A673 (cell line): Measurements from ENCODE around the gene ZBTB47.

Experiments
- CTCF ChIP-seq: fragments of 300-800, 200-600 bp; sonication (generic); conservative IDR thresholded peaks from 2 replicates; pipeline ENCODE4 v1.5.1; 2017; ENCODE audit warnings: low read depth, mild to moderate bottlenecking, antibody characterized with exemption, low read length, moderate library complexity, mixed read lengths
- EZH2 ChIP-seq: fragments of 200-600 bp; sonication (generic); IDR thresholded peaks from 2 replicates; pipeline ENCODE4 v1.6.1; 2017; ENCODE audit warnings: borderline replicate concordance, low read depth, mild to moderate bottlenecking, mixed read lengths, antibody characterized with exemption, low read length; ENCODE audit not compliant: poor library complexity, severe bottlenecking

- TF ChIP-seq CTCF = no peak
- TF ChIP-seq EZH2 = no peak
Observed at GRCh38 chr3:42639192-42639591, 14.3 kb upstream of the ZBTB47 start.
